Left ventricle myocardium inferior (tissue), 1 donor: ENCODE data around the gene KCTD16. TPM values are rescaled to one million over a fixed set of nuclear protein-coding genes. Genes with fewer than 3 reads are reported as not detected.

Source experiments
- DNase-seq: peaks from one replicate; pipeline ENCODE4 v3.0.0-alpha.2; 2020
- H3K27ac ChIP-seq: fragments of 200-600 bp; replicated peaks from 2 replicates; pipeline ENCODE4 v1.8.0; 2021
- H3K27me3 ChIP-seq: fragments of 200-600 bp; 2 replicates; pipeline ENCODE4 v1.8.0; 2021; ENCODE audit warnings: low read depth
- H3K36me3 ChIP-seq: fragments of 200-600 bp; 2 replicates; pipeline ENCODE4 v1.8.0; 2021
- H3K4me1 ChIP-seq: fragments of 200-600 bp; 2 replicates; pipeline ENCODE4 v1.8.0; 2021
- H3K4me3 ChIP-seq: fragments of 200-600 bp; 2 replicates; pipeline ENCODE4 v1.8.0; 2021; ENCODE audit warnings: mild to moderate bottlenecking, moderate library complexity
- H3K9me3 ChIP-seq: fragments of 200-600 bp; replicated peaks from 2 replicates; pipeline ENCODE4 v1.8.0; 2021
- intact Hi-C: fragments of 100-400 bp; cut with micrococcal nuclease; formaldehyde crosslinking; loops from one replicate; pipeline ENCODE4 v1.11.0; 2022
- total RNA-seq: library from RNA; stranded (reverse); fragmentation: NEBNext Ultra II Directional; extraction: Animal tissue kit (Norgen Biotek cat#: 25700); gene quantifications from one replicate; pipeline ENCODE4 v1.2.1, GENCODE V29; 2021
- TF ChIP-seq, protein P1 (sequence below): fragments of 200-600 bp; IDR thresholded peaks from 2 replicates; pipeline ENCODE4 v1.8.0; 2021; ENCODE audit warnings: antibody characterized with exemption, mild to moderate bottlenecking, borderline replicate concordance
- donor health status: DM: no; HTN: yes; CAD: no; lungs with severe emphysema.

KCTD16 gene
- total RNA-seq, 1 donor from 2014 or later = 0.08 TPM

DNA sequence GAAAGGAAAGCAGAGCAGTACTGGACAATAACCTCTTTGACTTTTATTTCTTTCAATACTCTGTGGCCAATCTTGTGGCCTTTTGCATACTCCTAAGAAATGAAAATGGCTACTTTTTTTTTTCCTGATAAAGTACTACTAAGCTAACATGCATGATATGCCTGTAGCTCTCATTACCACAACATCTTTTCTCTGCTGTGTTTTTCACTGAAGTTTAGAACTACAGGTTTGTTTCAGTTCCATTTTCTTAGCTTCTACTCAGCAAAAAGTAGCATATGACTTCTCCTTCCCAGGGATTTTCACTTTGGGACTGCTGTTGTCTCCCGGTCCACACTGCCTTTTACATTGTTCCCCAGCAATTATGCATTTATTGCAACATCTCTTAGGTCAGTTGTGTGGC, 204.0 kb downstream of the KCTD16 start:
- no peak for DNase-seq
- H3K4me3 ChIP-seq = no peak overlapping the region
- H3K27ac ChIP-seq = no peak overlapping the region
- intact Hi-C loops = no loop called here
- TF ChIP-seq, protein P1, sequence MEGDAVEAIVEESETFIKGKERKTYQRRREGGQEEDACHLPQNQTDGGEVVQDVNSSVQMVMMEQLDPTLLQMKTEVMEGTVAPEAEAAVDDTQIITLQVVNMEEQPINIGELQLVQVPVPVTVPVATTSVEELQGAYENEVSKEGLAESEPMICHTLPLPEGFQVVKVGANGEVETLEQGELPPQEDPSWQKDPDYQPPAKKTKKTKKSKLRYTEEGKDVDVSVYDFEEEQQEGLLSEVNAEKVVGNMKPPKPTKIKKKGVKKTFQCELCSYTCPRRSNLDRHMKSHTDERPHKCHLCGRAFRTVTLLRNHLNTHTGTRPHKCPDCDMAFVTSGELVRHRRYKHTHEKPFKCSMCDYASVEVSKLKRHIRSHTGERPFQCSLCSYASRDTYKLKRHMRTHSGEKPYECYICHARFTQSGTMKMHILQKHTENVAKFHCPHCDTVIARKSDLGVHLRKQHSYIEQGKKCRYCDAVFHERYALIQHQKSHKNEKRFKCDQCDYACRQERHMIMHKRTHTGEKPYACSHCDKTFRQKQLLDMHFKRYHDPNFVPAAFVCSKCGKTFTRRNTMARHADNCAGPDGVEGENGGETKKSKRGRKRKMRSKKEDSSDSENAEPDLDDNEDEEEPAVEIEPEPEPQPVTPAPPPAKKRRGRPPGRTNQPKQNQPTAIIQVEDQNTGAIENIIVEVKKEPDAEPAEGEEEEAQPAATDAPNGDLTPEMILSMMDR = no peak
- H3K36me3 ChIP-seq = no peaks in the 10 kb centered on the region
- no peaks in the 10 kb centered on the region for H3K27me3 ChIP-seq
- H3K9me3 ChIP-seq = no peaks in the 10 kb centered on the region
- H3K4me1 ChIP-seq = no peaks in the 10 kb centered on the region

DNA sequence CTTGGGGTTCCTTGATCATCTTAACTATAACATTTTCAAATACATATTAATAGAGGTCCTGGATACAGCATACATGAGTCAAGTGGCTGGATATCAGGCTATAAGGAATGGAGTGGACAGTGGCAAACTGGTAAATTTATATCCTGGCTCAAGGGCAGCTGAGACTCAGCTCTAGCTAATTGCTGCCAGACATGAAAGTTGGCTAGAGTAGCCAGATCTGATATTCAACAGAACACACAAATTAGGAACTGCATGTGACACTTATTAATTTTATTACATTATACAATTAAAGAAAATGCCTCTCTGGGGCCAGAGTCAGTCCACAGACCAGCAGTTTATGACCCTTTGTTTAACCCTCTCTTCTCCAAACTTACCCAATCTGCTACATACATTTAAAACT, 206.5 kb downstream of the KCTD16 start:
- TF ChIP-seq, protein P1 = no peak
- intact Hi-C loops = no loop called here
- no peak for DNase-seq
- Histone ChIP-seq H3K36me3 (no peaks in the 10 kb centered on the region), H3K27ac (no peak overlapping the region), H3K4me1 (no peaks in the 10 kb centered on the region), H3K9me3 (peaks cover 12% of the 10 kb centered on the region), H3K27me3 (no peaks in the 10 kb centered on the region), H3K4me3 (no peak overlapping the region)

DNA sequence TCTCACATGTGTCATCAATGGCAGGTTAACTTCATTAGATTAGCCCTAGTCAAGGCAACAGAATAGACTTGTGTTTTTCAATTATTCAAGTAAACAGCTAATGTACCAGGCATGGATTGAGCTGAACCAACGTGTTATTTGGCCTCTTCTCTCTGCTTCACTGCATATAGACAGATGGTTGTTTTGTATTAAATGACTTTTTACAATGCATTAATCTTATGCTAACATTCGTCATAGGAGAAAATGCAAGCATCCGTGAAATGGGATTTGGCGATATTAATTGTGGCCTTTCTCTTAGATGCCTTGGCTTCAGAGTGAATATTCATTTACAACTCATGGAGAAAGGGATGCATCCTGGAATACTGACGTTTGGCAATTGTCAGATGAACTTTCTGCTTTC, 208.0 kb downstream of the KCTD16 start:
- Histone ChIP-seq H3K4me1 (no peaks in the 10 kb centered on the region), H3K9me3 (peaks cover 12% of the 10 kb centered on the region), H3K36me3 (no peaks in the 10 kb centered on the region), H3K27me3 (no peaks in the 10 kb centered on the region), H3K4me3 (no peak overlapping the region), H3K27ac (no peak overlapping the region)
- TF ChIP-seq, protein P1 = no peak
- intact Hi-C loops = no loop called here
- DNase-seq = no peak

DNA sequence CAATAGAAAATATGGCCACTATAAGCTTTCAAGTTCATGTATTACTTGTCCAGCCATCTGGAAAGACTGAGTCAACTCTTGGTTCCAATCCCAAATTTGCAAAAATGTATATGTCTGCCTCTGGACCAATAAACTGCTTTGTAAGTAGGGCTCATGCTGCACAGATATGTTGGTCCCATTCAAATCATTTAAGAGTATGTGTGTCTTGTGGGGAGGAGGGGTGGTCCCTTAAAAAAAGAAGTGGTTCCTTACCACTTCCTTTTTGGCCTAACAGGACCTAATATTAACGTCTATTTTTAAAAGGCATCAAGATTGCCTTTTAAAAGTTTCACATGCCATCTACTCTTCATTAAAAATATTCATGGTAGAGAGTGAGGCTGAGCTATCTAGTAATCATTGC, 214.9 kb downstream of the KCTD16 start:
- intact Hi-C loops = no loop called here
- H3K4me3 ChIP-seq = no peak overlapping the region

DNA sequence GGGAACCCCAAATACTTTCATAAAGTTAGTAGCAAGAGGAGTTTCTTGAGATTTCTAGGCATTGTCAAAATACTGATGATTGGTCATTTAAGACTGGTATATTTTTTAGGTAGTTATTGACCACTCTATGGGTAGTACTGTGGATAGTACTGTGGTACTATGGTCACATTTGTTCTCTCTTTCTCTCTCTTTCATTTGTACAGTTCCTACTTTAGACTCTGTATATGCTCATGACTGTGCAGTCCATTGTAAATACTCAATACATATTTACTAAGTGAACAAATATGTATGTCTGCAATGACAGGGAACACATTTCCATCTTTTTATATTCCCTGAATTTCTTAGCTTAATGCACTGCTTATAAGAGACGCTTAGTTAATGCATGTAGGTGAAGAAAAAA, 215.6 kb downstream of the KCTD16 start:
- no peaks in the 10 kb centered on the region for H3K4me1 ChIP-seq
- intact Hi-C loops = no loop called here
- no peaks in the 10 kb centered on the region for H3K36me3 ChIP-seq
- no peak overlapping the region for H3K27ac ChIP-seq
- H3K9me3 ChIP-seq = peaks cover 4% of the 10 kb centered on the region
- no peaks in the 10 kb centered on the region for H3K27me3 ChIP-seq
- DNase-seq = no peak
- no peak overlapping the region for H3K4me3 ChIP-seq
- TF ChIP-seq, protein P1 = no peak

More for the DNA sequence above, 214.9 kb downstream of the KCTD16 start:
- TF ChIP-seq, protein P1 = no peak
- Histone ChIP-seq H3K27me3 (no peaks in the 10 kb centered on the region), H3K36me3 (no peaks in the 10 kb centered on the region), H3K4me1 (no peaks in the 10 kb centered on the region), H3K9me3 (peaks cover 11% of the 10 kb centered on the region), H3K27ac (no peak overlapping the region)
- DNase-seq = no peak

DNA sequence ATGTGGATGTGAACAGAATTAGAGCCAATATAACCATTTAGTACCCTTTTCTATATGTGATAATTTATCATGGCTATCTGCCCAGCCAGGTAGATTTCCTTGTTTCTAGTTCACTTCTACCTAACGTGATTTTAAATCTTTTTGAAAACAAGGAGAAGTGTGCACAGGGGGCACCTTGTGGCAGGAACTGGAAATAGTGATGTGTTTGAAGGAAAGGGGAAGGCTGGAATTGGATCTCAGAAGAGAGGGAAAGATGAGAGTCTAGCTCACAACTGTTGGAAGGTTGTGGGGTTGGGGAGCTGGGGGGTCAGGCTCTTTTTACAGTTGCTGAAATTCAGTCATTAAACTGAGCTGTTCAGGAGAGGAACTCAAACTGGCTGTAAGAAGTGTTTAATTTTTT, 219.5 kb downstream of the KCTD16 start:
- Histone ChIP-seq H3K4me1 (no peaks in the 10 kb centered on the region), H3K27me3 (no peaks in the 10 kb centered on the region), H3K36me3 (no peaks in the 10 kb centered on the region), H3K4me3 (no peak overlapping the region), H3K9me3 (no peaks in the 10 kb centered on the region), H3K27ac (no peak overlapping the region)
- TF ChIP-seq, protein P1 = peak; percentile 36
- DNase-seq = no peak
- intact Hi-C loops = no loop called here
